ENCODE measurements around the gene MPPED2.
"Not testable (repeated sequence)": the region's sequence is repeated elsewhere in the genome, so short reads cannot be mapped to it uniquely, and the experiment has no call there.

Gene MPPED2

GRCh38 chr11:30561691-30562415, 24.3 kb downstream of the MPPED2 start:
- Histone ChIP-seq H3K4me3 (ENCODE audit: low read depth in 1 of 2, low read length in 2 of 2) (no peak overlapping the region), H2AFZ (ENCODE audit: low read depth, low read length) (no peak overlapping the region), H3K4me1 (ENCODE audit: insufficient read depth, low read length) (no peaks in the 10 kb centered on the region), H3K36me3 (ENCODE audit: insufficient read depth, low read length) (no peaks in the 10 kb centered on the region), H3K4me2 (ENCODE audit: insufficient read depth, low read length) (no peak overlapping the region), H3K27me3 (ENCODE audit: insufficient read depth, low read length, poor library complexity) (no peaks in the 10 kb centered on the region), H3K9ac (ENCODE audit: low read depth, low read length) (no peak overlapping the region), H3K9me3 (ENCODE audit: insufficient read depth, low read length, severe bottlenecking) (no peaks in the 10 kb centered on the region), H3K27ac (ENCODE audit: low read length) (no peak overlapping the region), H3K79me2 (ENCODE audit: insufficient read depth, low read length) (no peaks in the 10 kb centered on the region), H4K20me1 (ENCODE audit: insufficient read depth, low read length) (no peaks in the 10 kb centered on the region)
- DNase-seq (no peak), ATAC-seq (ENCODE audit: insufficient read depth, low read depth) (no peak)
- TF ChIP-seq CTCF (IDR thresholded peaks at IDR 0.05; ENCODE audit: borderline replicate concordance, extremely low read depth, low read length, poor library complexity, severe bottlenecking) (no peak), EZH2 (IDR thresholded peaks at IDR 0.05; ENCODE audit: borderline replicate concordance, low read depth, low read length, severe bottlenecking) (no peak)

- Histone ChIP-seq H3K36me3 (ENCODE audit: insufficient read depth, low read length) (no peaks in the 10 kb centered on the region), H3K4me1 (ENCODE audit: insufficient read depth, low read length) (no peaks in the 10 kb centered on the region), H4K20me1 (ENCODE audit: insufficient read depth, low read length) (no peaks in the 10 kb centered on the region), H3K27me3 (ENCODE audit: insufficient read depth, low read length, poor library complexity) (no peaks in the 10 kb centered on the region), H3K79me2 (ENCODE audit: insufficient read depth, low read length) (no peaks in the 10 kb centered on the region), H3K9me3 (ENCODE audit: insufficient read depth, low read length, severe bottlenecking) (no peaks in the 10 kb centered on the region), H3K4me3 (ENCODE audit: low read depth in 1 of 2, low read length in 2 of 2) (no peak overlapping the region), H3K27ac (ENCODE audit: low read length) (no peak overlapping the region), H3K4me2 (ENCODE audit: insufficient read depth, low read length) (no peak overlapping the region), H3K9ac (ENCODE audit: low read depth, low read length) (no peak overlapping the region), H2AFZ (ENCODE audit: low read depth, low read length) (no peak overlapping the region)
- no peak for TF ChIP-seq CTCF (IDR thresholded peaks at IDR 0.05; ENCODE audit: borderline replicate concordance, extremely low read depth, low read length, poor library complexity, severe bottlenecking)
- no peak for TF ChIP-seq EZH2 (IDR thresholded peaks at IDR 0.05; ENCODE audit: borderline replicate concordance, low read depth, low read length, severe bottlenecking)
- DNase-seq (no peak), ATAC-seq (ENCODE audit: insufficient read depth, low read depth) (no peak)
Observed at GRCh38 chr11:30560206-30561106, 25.7 kb downstream of the MPPED2 start.

GRCh38 chr11:30559004-30559403, 27.1 kb downstream of the MPPED2 start:
- Histone ChIP-seq H4K20me1 (ENCODE audit: insufficient read depth, low read length) (no peaks in the 10 kb centered on the region), H3K9me3 (ENCODE audit: insufficient read depth, low read length, severe bottlenecking) (no peaks in the 10 kb centered on the region), H3K36me3 (ENCODE audit: insufficient read depth, low read length) (no peaks in the 10 kb centered on the region), H3K9ac (ENCODE audit: low read depth, low read length) (no peak overlapping the region), H3K79me2 (ENCODE audit: insufficient read depth, low read length) (no peaks in the 10 kb centered on the region), H3K27ac (ENCODE audit: low read length) (no peak overlapping the region), H3K4me1 (ENCODE audit: insufficient read depth, low read length) (no peaks in the 10 kb centered on the region), H3K27me3 (ENCODE audit: insufficient read depth, low read length, poor library complexity) (no peaks in the 10 kb centered on the region), H3K4me3 (ENCODE audit: low read depth in 1 of 2, low read length in 2 of 2) (no peak overlapping the region), H2AFZ (ENCODE audit: low read depth, low read length) (no peak overlapping the region), H3K4me2 (ENCODE audit: insufficient read depth, low read length) (no peak overlapping the region)
- DNase-seq (no peak), ATAC-seq (ENCODE audit: insufficient read depth, low read depth) (no peak)
- no peak for TF ChIP-seq EZH2 (IDR thresholded peaks at IDR 0.05; ENCODE audit: borderline replicate concordance, low read depth, low read length, severe bottlenecking)
- no peak for TF ChIP-seq CTCF (IDR thresholded peaks at IDR 0.05; ENCODE audit: borderline replicate concordance, extremely low read depth, low read length, poor library complexity, severe bottlenecking)

GRCh38 chr11:30554587-30554986, 31.6 kb downstream of the MPPED2 start:
- H3K9ac ChIP-seq (ENCODE audit: low read depth, low read length); H2AFZ ChIP-seq (ENCODE audit: low read depth, low read length); H3K27ac ChIP-seq (ENCODE audit: low read length); H3K79me2 ChIP-seq (ENCODE audit: insufficient read depth, low read length); ATAC-seq (ENCODE audit: insufficient read depth, low read depth); H3K4me1 ChIP-seq (ENCODE audit: insufficient read depth, low read length); H3K9me3 ChIP-seq (ENCODE audit: insufficient read depth, low read length, severe bottlenecking); H3K4me2 ChIP-seq (ENCODE audit: insufficient read depth, low read length); H3K27me3 ChIP-seq (ENCODE audit: insufficient read depth, low read length, poor library complexity); DNase-seq; H3K4me3 ChIP-seq (ENCODE audit: low read depth in 1 of 2, low read length in 2 of 2); H3K36me3 ChIP-seq (ENCODE audit: insufficient read depth, low read length); H4K20me1 ChIP-seq (ENCODE audit: insufficient read depth, low read length): not testable (repeated sequence)

All from DND-41 (cell line).